Mucosa of descending colon (tissue), 3 donors: ENCODE measurements around the gene CCL25. TPM values are rescaled to one million over a fixed set of nuclear protein-coding genes. Genes with fewer than 3 reads are reported as not detected.
"Not testable (repeated sequence)": the region's sequence is repeated elsewhere in the genome, so short reads cannot be mapped to it uniquely, and the experiment has no call there.

Source experiments
- ATAC-seq: fragments of 200-7000 bp; cut with Tn5 transposase; one replicate; pipeline ENCODE4 v1.9.1; 2020; ENCODE audit warnings: mild to moderate bottlenecking, moderate library complexity
- DNase-seq, 3 donors: peaks; one replicate each; pipeline ENCODE4 v3.0.0-alpha.2; 2020
- H3K36me3 ChIP-seq: fragments of 200-600 bp; one replicate; pipeline ENCODE4 v1.8.0; 2021; ENCODE audit warnings: low read depth, mild to moderate bottlenecking
- H3K4me1 ChIP-seq: fragments of 200-600 bp; one replicate; pipeline ENCODE4 v1.8.0; 2021; ENCODE audit warnings: low read depth, mild to moderate bottlenecking
- H3K4me3 ChIP-seq: fragments of 200-600 bp; one replicate; pipeline ENCODE4 v1.8.0; 2021; ENCODE audit warnings: mild to moderate bottlenecking
- H3K9me3 ChIP-seq: fragments of 200-600 bp; one replicate; pipeline ENCODE4 v1.8.0; 2021; ENCODE audit warnings: mild to moderate bottlenecking
- intact Hi-C, 2 donors: fragments of 100-400 bp; cut with DNase I in 1 of 2; cut with micrococcal nuclease in 1 of 2; formaldehyde crosslinking; loops; one replicate each; pipeline versions ENCODE4 v1.11.0 to v1.11.1; 2022; cut with DNase I, micrococcal nuclease
- total RNA-seq, 3 donors: library from RNA; stranded (reverse); fragmentation: NEBNext Ultra II Directional in 2 of 3; extraction: Animal tissue kit (Norgen Biotek cat#: 25700) in 2 of 3; gene quantifications; one replicate each; pipeline versions ENCODE4 v1.2.1 to v1.2.4, GENCODE V29; 2021 to 2023
- TF ChIP-seq, protein P1 (sequence below): fragments of 200-600 bp; IDR thresholded peaks from one replicate; pipeline ENCODE4 v1.8.0; 2022; ENCODE audit warnings: antibody characterized with exemption, mild to moderate bottlenecking
- donor health status: DM: no; HTN: no; CAD: no; lungs with moderate emphysema.
- donor health status: DM: no; HTN: no; CAD: no.
- donor health status: DM: no; HTN: yes; CAD: no.

CCL25 gene
- total RNA-seq, 3 donors from 2014 or later, result not detected

- intact Hi-C loops, result no loop called here
- DNase-seq (no peak), ATAC-seq (no peak)
- Histone ChIP-seq H3K9me3 (no peaks in the 10 kb centered on the region), H3K4me3 (no peak overlapping the region), H3K36me3 (no peaks in the 10 kb centered on the region), H3K4me1 (no peaks in the 10 kb centered on the region)
- TF ChIP-seq, protein P1, sequence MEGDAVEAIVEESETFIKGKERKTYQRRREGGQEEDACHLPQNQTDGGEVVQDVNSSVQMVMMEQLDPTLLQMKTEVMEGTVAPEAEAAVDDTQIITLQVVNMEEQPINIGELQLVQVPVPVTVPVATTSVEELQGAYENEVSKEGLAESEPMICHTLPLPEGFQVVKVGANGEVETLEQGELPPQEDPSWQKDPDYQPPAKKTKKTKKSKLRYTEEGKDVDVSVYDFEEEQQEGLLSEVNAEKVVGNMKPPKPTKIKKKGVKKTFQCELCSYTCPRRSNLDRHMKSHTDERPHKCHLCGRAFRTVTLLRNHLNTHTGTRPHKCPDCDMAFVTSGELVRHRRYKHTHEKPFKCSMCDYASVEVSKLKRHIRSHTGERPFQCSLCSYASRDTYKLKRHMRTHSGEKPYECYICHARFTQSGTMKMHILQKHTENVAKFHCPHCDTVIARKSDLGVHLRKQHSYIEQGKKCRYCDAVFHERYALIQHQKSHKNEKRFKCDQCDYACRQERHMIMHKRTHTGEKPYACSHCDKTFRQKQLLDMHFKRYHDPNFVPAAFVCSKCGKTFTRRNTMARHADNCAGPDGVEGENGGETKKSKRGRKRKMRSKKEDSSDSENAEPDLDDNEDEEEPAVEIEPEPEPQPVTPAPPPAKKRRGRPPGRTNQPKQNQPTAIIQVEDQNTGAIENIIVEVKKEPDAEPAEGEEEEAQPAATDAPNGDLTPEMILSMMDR, result no peak
Observed at GRCh38 chr19:8028951-8029491, 23.5 kb upstream of the CCL25 start.

DNA sequence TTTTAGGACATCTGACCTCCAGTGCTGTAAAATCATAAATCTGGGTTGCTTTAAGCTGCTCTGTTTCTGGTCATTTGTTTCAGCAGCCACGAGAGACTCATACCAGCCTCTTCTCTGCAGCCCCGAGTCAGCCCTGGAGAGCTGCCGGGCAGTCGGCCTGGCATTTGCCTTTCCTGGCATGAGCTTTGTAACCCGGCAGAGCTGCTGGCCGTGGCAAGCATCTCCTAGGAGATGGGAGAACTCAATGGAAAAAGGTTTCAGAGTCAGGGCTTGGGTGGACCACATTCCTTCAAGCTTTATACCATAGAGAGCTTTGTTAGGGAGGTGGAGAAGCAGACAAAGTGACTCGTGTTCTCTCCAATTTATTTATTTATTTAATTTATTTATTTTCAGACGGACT lies 21.6 kb upstream of the CCL25 start:
- intact Hi-C loops, result no loop called here
- DNase-seq, result no peak
- Histone ChIP-seq H3K4me1 (no peaks in the 10 kb centered on the region), H3K4me3 (no peak overlapping the region), H3K9me3 (no peaks in the 10 kb centered on the region), H3K36me3 (no peaks in the 10 kb centered on the region)
- ATAC-seq, result no peak
- TF ChIP-seq, protein P1, result no peak

- H3K4me1 ChIP-seq, H3K4me3 ChIP-seq, H3K9me3 ChIP-seq, H3K36me3 ChIP-seq, intact Hi-C loops, DNase-seq, ATAC-seq: not testable (repeated sequence)
Observed at GRCh38 chr19:8033287-8034177, 19.0 kb upstream of the CCL25 start.

DNA sequence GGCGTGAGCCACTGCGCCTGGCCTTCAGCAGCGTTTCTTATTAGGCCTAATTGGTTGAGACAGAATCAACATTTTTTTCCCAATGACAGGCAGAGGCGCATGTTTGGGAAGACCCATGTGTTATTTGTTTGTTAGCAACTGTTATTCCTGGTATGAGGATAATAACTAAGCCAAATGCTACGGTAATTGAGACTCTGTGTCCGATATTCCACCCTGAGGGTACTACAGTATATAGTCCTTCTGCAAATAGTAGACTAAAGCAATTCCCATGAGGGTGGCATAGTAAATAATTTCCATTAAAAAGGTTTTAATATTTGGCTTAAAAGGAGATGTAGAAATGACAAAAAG lies 18.4 kb upstream of the CCL25 start:
- no peaks in the 10 kb centered on the region for H3K9me3 ChIP-seq
- no peaks in the 10 kb centered on the region for H3K4me1 ChIP-seq
- intact Hi-C loops, result no loop called here
- no peaks in the 10 kb centered on the region for H3K36me3 ChIP-seq
- ATAC-seq, result no peak
- DNase-seq, result no peak
- no peak overlapping the region for H3K4me3 ChIP-seq
- TF ChIP-seq, protein P1, result no peak

DNA sequence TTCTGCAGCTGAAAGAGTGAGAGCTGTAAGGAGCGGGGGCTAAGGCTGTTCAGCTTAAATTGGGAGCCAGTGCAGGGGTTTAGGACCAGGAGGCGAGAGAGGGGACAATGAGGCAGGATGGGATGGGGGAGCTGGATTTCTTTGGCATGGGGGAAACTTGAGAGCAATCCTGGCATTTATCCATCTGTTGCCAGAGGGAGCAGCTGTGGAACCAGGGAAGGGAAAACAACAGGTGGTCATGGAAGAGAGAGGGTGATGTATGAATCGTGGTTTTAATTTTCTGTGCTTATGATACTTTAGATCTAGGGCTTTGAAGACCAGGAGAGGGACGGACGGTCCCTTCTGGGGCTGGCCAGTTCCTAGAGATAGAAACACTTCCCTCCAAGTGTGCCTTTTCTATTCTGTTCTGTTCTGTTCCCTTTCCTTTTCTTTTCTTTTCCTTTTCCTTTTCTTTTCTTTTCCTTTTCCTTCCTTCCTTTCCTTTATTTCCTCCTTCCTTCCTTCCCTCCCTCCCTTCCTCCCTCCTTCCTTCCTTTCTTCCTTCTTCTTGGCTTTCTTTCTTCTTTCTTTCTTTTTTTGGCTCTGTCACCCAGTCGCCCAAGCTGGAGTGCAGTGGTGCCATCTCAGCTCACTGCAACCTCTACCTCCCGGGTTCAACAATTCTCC lies 16.0 kb upstream of the CCL25 start:
- DNase-seq, result no peak
- TF ChIP-seq, protein P1, result no peak
- no peak for ATAC-seq
- Histone ChIP-seq H3K4me3 (no peak overlapping the region), H3K4me1 (no peaks in the 10 kb centered on the region), H3K36me3 (no peaks in the 10 kb centered on the region), H3K9me3 (no peaks in the 10 kb centered on the region)
- intact Hi-C loops, result no loop called here

GRCh38 chr19:8038815-8039214 lies 13.7 kb upstream of the CCL25 start:
- no peak for DNase-seq
- Histone ChIP-seq H3K4me1 (no peaks in the 10 kb centered on the region), H3K9me3 (no peaks in the 10 kb centered on the region), H3K4me3 (no peak overlapping the region), H3K36me3 (no peaks in the 10 kb centered on the region)
- intact Hi-C loops, result no loop called here
- TF ChIP-seq, protein P1, result no peak
- no peak for ATAC-seq
